Transverse colon (tissue), 4 donors: Measurements from ENCODE around the gene DPM2.

Source experiments
- EP300 ChIP-seq: sonication (generic); formaldehyde crosslinking; IDR thresholded peaks from one replicate; pipeline ENCODE4 v1.6.1; 2017; ENCODE audit warnings: antibody characterized with exemption, low read depth
- POLR2A ChIP-seq: fragments of 450-650 bp; IDR thresholded peaks from one replicate; pipeline ENCODE4 v1.6.1; 2016; ENCODE audit warnings: antibody characterized with exemption, mild to moderate bottlenecking, moderate library complexity
- POLR2AphosphoS5 ChIP-seq, 3 donors: sonication (generic); formaldehyde crosslinking; IDR thresholded peaks; one replicate each; pipeline ENCODE4 v1.6.1; 2016; ENCODE audit warnings: antibody characterized with exemption in 3 of 3
- TF ChIP-seq, protein P1 (sequence below), 5 experiments: fragments of 200-600 bp in 3 of 5; fragments of 450-650 bp in 2 of 5; sonication (generic) in 3 of 5; IDR thresholded peaks; 1 replicate in 2 of 5; 2 replicates in 3 of 5; pipeline ENCODE4 v1.5.1; 2016 to 2017; ENCODE audit warnings: antibody characterized with exemption in 5 of 5, inconsistent platforms in 3 of 5, mild to moderate bottlenecking in 2 of 5, moderate library complexity in 1 of 5

DNA sequence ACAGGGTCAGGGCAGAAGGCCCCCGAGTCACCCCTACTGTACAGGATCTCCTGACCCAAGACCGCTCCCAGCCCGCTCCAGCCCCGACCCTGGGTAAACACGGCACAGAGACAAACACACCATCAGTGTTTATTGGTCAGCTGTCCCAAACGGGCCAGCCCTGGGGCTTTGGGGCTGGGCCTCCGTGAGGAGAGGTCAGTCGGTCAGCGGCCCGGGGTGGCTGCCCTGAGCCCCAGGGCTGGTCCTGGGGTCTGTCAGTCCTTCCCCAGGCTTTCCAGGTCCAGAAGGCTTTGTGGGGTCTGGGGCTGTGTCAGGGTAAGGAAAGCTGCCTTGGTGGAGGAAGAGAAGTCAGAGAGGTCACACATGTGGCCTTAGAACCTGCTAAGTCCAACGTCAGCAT is 2.7 kb downstream of the DPM2 start:
- TF ChIP-seq, protein P1, sequence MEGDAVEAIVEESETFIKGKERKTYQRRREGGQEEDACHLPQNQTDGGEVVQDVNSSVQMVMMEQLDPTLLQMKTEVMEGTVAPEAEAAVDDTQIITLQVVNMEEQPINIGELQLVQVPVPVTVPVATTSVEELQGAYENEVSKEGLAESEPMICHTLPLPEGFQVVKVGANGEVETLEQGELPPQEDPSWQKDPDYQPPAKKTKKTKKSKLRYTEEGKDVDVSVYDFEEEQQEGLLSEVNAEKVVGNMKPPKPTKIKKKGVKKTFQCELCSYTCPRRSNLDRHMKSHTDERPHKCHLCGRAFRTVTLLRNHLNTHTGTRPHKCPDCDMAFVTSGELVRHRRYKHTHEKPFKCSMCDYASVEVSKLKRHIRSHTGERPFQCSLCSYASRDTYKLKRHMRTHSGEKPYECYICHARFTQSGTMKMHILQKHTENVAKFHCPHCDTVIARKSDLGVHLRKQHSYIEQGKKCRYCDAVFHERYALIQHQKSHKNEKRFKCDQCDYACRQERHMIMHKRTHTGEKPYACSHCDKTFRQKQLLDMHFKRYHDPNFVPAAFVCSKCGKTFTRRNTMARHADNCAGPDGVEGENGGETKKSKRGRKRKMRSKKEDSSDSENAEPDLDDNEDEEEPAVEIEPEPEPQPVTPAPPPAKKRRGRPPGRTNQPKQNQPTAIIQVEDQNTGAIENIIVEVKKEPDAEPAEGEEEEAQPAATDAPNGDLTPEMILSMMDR (IDR thresholded peaks at IDR 0.05), result no peak
- no peak for TF ChIP-seq POLR2A
- TF ChIP-seq EP300, result no peak
- TF ChIP-seq POLR2AphosphoS5 (IDR thresholded peaks at IDR 0.05), result no peak
